PFSK-1 (cell line): ENCODE measurements around the gene TMEM255B.

Source experiments
- FOXP2 ChIP-seq: optimal IDR thresholded peaks from 2 replicates; pipeline ENCODE3; 2011; ENCODE audit warnings: borderline replicate concordance, control low read depth, inconsistent platforms; ENCODE audit not compliant: insufficient read depth; ENCODE audit errors: extremely low read length, extremely low read depth
- POLR2AphosphoS5 ChIP-seq: IDR thresholded peaks from 2 replicates; pipeline ENCODE4 v1.6.1; 2012; ENCODE audit warnings: low read depth, mild to moderate bottlenecking, control low read depth, low read length, moderate library complexity
- SIN3A ChIP-seq: IDR thresholded peaks from 2 replicates; pipeline ENCODE4 v1.6.1; 2012; ENCODE audit warnings: mild to moderate bottlenecking, low read length, moderate library complexity, borderline replicate concordance; ENCODE audit not compliant: insufficient read depth
- TAF1 ChIP-seq: IDR thresholded peaks from 2 replicates; pipeline ENCODE4 v1.6.1; 2012; ENCODE audit warnings: low read length, control low read depth, borderline replicate concordance; ENCODE audit not compliant: insufficient read depth
- TF ChIP-seq, protein P1 (sequence below), 2 experiments: IDR thresholded peaks; 2 replicates each; pipeline versions ENCODE4 v1.6.1 to v1.8.0; 2011 to 2012; ENCODE audit warnings: low read depth in 2 of 2, low read length in 2 of 2, control low read depth in 1 of 2, inconsistent platforms in 1 of 2, mild to moderate bottlenecking in 1 of 2, moderate library complexity in 1 of 2; ENCODE audit not compliant: insufficient read depth in 1 of 2

Gene TMEM255B

GRCh38 chr13:113785051-113786010, 26.3 kb downstream of the TMEM255B start:
- TF ChIP-seq POLR2AphosphoS5 (no peak), FOXP2 (no peak), SIN3A (no peak), TAF1 (no peak)
- TF ChIP-seq, protein P1, sequence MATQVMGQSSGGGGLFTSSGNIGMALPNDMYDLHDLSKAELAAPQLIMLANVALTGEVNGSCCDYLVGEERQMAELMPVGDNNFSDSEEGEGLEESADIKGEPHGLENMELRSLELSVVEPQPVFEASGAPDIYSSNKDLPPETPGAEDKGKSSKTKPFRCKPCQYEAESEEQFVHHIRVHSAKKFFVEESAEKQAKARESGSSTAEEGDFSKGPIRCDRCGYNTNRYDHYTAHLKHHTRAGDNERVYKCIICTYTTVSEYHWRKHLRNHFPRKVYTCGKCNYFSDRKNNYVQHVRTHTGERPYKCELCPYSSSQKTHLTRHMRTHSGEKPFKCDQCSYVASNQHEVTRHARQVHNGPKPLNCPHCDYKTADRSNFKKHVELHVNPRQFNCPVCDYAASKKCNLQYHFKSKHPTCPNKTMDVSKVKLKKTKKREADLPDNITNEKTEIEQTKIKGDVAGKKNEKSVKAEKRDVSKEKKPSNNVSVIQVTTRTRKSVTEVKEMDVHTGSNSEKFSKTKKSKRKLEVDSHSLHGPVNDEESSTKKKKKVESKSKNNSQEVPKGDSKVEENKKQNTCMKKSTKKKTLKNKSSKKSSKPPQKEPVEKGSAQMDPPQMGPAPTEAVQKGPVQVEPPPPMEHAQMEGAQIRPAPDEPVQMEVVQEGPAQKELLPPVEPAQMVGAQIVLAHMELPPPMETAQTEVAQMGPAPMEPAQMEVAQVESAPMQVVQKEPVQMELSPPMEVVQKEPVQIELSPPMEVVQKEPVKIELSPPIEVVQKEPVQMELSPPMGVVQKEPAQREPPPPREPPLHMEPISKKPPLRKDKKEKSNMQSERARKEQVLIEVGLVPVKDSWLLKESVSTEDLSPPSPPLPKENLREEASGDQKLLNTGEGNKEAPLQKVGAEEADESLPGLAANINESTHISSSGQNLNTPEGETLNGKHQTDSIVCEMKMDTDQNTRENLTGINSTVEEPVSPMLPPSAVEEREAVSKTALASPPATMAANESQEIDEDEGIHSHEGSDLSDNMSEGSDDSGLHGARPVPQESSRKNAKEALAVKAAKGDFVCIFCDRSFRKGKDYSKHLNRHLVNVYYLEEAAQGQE (IDR thresholded peaks at IDR 0.05; ENCODE audit: insufficient read depth in 1 of 2, low read depth in 2 of 2, low read length in 2 of 2), result no peak

- TF ChIP-seq TAF1 (no peak), POLR2AphosphoS5 (no peak), SIN3A (no peak), FOXP2 (no peak)
- TF ChIP-seq, protein P1 (IDR thresholded peaks at IDR 0.05; ENCODE audit: insufficient read depth in 1 of 2, low read depth in 2 of 2, low read length in 2 of 2), result no peak
These were observed 27.3 kb downstream of the TMEM255B start for GRCh38 chr13:113786262-113786841.

GRCh38 chr13:113787694-113788093, 28.7 kb downstream of the TMEM255B start:
- TF ChIP-seq, protein P1 (IDR thresholded peaks at IDR 0.05; ENCODE audit: insufficient read depth in 1 of 2, low read depth in 2 of 2, low read length in 2 of 2), result no peak
- no peak for TF ChIP-seq TAF1
- no peak for TF ChIP-seq POLR2AphosphoS5
- TF ChIP-seq SIN3A, result no peak
- no peak for TF ChIP-seq FOXP2

- TF ChIP-seq SIN3A (no peak), FOXP2 (no peak), TAF1 (no peak), POLR2AphosphoS5 (no peak)
- TF ChIP-seq, protein P1 (IDR thresholded peaks at IDR 0.05; ENCODE audit: insufficient read depth in 1 of 2, low read depth in 2 of 2, low read length in 2 of 2), result no peak
These were observed 29.5 kb downstream of the TMEM255B start for GRCh38 chr13:113788413-113789135.
